GM18868 (cell line): ENCODE measurements around the gene TK2.
A peak's percentile ranks its signal among the peaks of the same experiment; 100 is the strongest.

ENCODE experiments used
- ATAC-seq: cut with Tn5 transposase; IDR thresholded peaks from one replicate; pipeline ENCODE4 v1.9.1; 2021; ENCODE audit warnings: mild to moderate bottlenecking, moderate library complexity; ENCODE audit not compliant: unreplicated experiment

Gene TK2

DNA sequence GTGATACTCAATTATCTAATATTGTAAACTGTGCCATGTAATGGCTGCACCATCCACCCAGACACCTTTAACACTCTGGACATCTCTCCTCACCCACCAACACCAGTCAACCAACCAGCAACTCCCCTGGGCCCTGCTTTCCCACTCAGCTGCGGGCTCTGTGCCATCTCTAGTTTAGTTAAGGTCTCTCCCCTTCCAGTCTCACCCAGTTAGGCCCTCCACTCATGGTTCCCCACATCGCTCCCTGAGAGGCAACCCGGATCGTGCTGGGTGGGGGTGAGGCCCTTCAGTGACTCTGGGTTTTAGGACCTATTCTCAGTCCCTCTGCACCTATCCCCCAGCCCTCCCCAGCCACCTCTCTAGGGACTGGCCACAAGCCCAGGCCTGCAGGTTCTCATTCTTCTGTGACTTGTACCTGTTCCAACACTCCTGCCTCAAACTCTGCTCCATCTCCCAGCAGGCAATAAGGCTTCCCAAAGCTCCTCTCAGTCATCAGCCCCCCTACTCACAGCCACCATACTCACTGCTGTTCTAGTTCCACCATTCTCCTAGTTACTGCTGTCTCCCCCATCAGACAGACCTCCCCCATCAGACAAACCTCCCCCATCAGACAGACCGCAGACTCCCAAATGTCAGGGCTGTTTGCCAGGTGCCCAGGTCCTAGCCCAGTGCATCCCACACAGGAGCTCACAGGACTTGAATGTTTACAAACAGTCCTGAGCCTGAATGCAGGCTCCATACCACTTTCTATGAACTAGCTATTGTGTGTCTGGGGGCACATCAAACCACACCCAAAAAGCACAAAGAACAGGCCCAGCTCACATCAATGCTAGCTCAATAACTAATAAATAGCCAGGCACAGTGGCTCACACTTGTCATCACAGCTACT is 2.6 kb downstream of the TK2 start:
- ATAC-seq = no peak

GRCh38 chr16:66544016-66544757 is 5.7 kb downstream of the TK2 start:
- no peak for ATAC-seq

DNA sequence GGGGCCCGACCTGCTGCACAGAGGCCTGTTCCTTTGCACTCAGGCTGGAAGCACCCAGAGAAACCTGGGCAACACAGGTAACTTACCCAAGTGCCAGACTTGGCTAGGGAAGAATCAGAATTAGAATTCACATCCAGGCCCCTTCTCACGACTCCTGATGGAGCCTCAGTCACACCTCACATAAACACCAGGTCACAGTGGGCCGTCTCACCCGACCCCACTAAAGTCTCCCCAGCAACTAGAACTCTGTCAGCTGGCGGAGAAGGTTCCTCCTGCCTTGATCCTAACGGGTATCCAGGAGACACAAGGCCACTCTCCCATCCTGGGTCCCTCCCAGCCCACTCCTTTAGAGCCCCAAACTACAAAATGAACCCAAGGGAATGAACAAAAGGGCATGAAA is 6.4 kb downstream of the TK2 start:
- ATAC-seq = no peak

DNA sequence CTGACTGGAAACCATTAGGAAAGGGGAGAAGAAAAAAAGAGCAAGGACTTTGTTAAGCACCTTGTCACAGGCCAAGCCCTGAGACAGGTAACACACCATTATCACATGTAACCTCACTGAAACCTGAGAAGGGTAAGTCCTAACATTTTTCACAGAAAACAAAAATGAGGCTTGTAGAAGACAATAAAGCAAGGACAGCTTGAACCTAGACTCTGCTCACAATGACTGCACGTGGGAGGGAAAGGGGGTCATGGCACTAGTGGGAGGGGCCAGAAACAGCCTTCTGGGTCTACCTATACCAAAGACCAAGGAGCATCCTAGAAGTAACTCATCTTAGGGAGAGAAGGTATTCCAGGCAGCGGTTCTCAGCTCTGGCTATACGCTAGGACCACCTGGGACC is 7.5 kb downstream of the TK2 start:
- no peak for ATAC-seq

DNA sequence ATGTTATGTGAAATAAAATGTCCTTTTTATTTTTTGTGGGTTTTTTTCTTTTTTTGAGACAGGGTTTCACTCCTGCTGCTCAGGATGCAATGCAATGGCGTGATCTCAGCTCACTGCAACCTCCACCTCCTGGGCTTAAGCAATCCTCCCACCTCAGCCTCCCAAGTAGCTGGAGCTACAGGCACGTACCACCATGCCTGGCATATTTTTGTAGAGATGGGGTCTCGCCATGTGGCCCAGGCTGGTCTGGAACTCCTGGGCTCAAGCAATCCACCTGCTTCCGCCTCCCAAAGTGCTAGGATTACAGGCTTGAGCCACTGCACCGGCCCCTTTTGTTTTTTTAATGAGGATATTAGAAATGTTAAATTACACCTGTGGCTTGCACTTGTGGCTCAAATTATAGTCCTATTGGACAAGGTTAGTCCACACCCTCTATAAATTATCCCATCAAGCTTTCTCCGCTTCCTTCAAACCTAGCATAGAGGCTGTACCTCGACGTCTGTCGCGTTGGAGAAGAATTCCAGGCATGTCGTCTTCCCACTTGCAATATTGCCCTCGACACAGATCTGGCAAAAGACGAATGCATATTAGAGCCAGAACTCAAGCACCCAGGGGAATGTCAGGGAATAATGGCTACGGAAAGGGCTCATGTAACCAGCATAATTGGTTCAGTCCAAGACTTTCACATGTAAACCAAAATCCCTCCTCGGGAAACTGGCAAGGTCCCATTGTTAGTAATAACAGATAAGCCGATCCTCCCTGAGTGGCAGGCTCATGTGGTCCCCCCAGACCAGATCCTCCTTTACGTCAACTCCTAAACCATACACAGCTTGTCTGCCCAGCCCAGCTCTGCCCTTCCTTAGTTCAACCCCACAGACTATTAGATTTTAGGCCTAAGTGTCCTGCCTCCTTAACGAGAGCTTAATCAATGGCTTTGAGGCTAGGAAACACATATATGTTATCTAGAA is 8.2 kb downstream of the TK2 start:
- no peak for ATAC-seq

DNA sequence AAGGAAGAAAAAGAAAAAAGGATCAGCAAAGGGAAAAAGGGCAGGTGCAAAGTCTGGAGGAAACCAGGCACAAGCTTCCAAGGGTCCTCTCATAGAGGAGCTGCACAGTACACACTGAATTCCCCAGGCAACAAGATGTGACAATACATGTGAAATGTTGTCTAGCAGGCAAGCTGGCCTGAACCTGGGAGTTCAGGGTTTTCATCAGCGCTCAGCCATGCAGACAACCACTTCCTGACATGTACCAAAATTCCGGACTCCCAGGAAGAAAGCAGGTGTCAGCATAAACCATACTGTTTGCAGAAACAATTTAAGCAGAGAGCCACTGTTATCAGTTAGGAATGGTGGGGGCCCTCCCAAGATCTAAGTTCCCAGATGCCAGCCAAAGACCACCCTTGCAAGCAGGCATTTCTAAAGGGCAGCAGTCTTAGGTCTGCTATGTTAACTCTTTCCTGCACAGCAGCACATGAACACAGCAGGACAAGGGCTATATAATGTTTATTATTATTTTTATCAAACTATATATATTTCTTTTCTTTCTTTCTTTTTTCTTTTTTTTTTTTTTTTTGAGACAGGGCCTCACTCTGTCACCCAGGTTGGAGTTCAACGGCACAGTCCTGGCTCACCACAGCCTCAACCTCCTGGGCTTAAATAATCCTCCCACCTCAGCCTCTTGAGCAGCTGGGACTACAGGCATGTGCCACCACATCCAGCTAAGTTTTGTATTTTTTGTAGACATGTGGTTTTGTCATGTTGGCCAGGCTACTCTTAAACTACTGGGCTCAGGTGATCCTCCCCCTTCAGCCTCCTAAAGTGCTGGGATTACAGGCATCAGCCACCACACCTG is 10.1 kb downstream of the TK2 start:
- peak; percentile 86 for ATAC-seq

DNA sequence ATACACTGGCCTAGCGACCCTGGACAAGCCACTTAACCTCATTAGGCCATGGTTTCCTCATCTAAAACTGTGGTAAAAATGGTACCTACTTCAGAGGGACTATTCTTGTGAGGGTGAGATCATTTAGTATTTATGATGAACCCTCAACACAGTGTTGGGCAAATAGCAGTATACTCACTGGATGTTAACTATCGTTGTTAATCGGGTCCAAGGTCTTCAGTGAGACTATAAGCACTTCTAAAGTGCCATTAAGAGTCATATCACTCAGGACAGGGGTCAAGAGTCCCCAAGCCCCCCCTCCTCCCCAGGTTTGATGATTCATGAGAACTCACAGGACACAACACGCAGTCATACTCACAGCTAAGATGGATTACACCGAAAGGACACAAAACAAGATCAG is 11.0 kb downstream of the TK2 start:
- no peak for ATAC-seq

- ATAC-seq = no peak
Observed at GRCh38 chr16:66537236-66537635, 12.7 kb downstream of the TK2 start.

- ATAC-seq = no peak
Observed at GRCh38 chr16:66536525-66536924, 13.4 kb downstream of the TK2 start.

DNA sequence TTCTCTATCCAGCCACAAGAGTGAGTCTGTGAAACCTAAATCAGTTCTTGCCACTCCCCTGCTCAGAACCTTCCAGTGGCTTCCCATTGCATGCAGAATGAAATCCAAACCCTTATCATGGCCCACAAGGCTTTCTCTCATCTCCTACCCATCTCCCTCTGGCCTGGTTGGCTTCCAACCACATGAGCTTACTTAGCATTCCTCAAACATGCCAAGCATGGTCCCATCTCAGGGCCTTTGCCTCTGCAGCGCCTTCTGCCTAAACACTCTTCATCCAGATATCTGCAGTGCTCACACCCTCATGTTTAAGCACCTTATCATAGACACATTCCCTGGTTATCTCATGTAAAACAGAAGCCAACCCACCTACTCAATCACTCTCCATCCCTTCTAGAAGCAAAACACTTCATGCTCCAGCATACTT is 15.5 kb downstream of the TK2 start:
- no peak for ATAC-seq

DNA sequence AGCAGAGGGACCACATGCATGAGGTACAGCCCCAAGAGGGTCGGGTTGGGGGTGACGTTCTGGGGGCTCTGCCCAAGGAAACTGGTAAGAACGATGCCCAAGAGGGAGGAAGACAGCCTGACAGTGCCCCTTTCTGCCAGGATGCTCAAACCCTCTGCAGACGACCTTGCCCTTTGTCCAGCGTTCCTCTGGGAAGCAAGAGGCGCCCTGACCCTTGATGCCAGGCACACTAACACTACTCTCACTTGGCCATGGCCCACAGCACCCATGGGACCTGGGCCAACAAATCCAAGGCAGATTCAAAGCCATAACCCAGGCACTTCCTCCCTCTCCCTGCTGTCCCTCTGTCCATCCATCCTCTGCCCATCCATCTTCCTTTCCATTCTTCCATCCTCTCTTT is 20.4 kb downstream of the TK2 start:
- ATAC-seq = no peak

DNA sequence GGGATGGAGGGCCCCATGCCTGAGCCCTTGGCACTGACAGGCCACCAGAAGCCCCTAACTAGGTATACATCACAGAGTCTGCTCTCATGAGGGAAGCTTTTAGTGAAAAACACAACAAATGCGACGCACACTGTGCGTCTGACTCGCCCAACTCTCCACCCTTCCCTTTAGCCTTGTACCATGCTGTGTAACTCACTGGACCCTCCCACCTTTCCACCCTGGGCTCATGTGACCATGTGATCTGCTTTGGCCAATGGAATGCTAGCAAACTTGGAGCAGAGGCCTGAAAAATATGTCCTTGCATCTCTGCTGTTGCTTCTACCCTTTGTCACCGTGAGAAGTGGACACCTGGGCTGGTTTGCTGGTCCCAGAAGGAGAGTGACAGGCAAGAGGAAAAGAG is 21.6 kb downstream of the TK2 start:
- ATAC-seq = no peak

DNA sequence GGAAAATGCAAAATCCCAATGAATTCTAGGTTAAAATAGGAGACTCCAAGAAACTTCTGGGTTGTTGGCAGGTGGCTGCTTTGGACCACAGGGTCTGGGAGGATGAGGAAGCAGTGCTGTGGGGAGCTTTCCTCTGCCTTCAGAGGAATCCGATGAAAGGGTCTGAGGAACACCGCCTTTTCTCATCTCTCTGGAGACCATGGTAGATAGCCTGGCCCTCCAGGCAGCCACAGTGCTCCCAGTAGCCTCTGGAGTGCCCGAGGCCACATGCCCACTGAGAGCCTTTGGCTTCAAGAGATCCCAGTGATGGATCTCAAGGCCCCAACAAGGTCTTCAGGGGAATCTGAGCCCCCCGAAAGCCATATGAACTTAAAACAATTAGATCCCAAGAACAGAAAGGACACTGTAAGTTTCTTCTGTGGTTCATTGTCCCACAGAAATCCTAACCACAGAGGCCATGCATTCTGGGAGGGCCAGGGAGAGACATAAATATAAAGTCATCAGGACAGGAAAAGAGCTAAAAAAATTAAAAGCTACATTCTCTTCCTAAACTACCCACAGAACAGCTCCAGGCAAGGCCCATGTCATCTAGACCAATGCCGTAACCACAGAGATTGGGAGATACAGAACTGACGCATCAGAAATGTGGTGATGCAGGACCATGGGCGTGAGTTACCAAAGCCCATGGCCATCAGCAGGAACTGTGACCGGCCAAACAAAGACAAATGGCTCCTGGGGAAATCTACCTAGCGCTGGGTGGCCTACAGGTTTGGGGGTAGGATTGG is 24.3 kb downstream of the TK2 start:
- ATAC-seq = no peak

DNA sequence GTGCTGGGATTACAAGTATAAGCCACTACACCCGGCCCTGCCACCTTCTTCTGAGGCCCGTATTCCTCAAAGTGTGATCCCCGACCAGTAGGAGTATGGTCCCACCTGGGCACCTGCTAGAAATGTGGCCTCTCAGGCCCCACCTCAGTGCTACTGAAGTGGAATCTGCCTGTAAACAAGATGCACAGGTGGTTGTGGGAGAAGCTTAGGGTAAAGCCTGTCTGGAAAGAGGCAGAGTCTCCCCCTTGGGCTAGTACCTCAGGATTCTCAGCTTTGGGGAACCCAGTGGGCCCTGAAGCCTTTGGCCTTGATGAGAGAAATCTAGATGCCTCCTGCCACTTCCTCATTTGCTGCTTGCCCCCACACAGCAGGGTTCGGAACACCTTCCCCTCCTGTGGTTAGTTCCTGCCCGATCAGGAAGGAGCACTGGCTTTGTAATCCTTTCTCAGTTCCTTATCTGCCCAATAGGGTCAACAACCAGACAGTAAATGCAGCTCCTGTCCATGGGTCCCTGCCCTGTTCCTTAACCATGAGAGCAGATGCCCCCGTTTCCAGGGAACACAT is 25.2 kb downstream of the TK2 start:
- peak; percentile 69 for ATAC-seq

GRCh38 chr16:66523861-66524354 is 26.0 kb downstream of the TK2 start:
- ATAC-seq = no peak

GRCh38 chr16:66522816-66523590 is 26.9 kb downstream of the TK2 start:
- ATAC-seq = no peak

DNA sequence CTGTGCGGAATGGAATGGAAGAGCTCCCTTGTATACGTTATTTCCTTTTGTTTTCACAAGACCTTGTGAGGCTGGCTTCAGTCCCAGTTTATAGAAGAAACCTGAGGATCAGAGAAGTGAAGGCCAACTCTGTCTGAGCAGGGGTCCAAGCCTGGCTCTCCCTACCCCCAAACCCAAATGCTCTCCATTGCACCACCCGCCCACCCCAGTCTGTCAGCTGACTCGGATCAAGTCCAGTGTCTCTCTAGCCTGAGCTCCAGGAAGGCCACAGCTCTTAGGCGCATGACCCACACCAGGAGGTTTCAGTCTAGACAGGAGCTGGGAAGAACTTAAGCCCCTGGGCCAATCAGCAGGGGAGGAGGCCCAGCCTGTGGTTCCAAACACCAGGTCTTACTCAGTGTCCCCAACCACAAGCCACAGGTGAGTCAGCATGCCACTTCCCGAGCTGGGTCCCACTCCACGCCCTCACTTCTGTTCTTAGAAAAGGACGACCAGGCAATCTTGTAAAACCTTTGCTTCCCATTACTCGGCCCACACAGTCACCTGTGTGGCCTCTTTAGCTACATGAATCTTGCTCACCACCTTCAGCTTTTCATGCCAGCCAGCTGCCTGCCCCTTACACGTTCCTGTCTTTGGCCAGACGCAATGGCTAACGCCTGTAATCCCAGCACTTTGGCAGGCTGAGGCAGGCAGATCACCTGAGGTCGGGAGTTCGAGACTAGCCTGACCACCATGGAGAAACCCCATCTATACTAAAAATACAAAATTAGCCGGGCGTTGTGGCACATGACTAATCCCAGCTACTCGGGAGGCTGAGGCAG is 27.8 kb downstream of the TK2 start:
- peak; percentile 75 for ATAC-seq
